Smooth muscle cell (in vitro differentiated cells): ENCODE measurements around the gene CD244. TPM values are rescaled to one million over a fixed set of nuclear protein-coding genes. Genes with fewer than 3 reads are reported as not detected.
"Not testable (repeated sequence)": the region's sequence is repeated elsewhere in the genome, so short reads cannot be mapped to it uniquely, and the experiment has no call there.

Experiments used
- DNase-seq: peaks from one replicate; lab custom pipeline; 2025; ENCODE audit not compliant: unreplicated experiment; lab: John Stamatoyannopoulos, UW
- H2AFZ ChIP-seq: fragments of 200-600 bp; sonication (generic); 2 replicates; pipeline ENCODE4 v1.6.0; 2016; ENCODE audit warnings: antibody characterized with exemption, low read depth, mild to moderate bottlenecking
- H3F3A ChIP-seq: fragments of 200-600 bp; sonication (generic); 2 replicates; pipeline ENCODE4 v1.6.0; 2017; ENCODE audit warnings: antibody characterized with exemption, low read depth
- H3K27ac ChIP-seq: fragments of 200-600 bp; sonication (generic); 2 replicates; pipeline ENCODE4 v1.5.1; 2016; ENCODE audit warnings: low read depth, mild to moderate bottlenecking
- H3K27me3 ChIP-seq: fragments of 200-600 bp; sonication (generic); 2 replicates; pipeline ENCODE4 v1.6.1; 2016; ENCODE audit warnings: low read depth, mild to moderate bottlenecking
- H3K36me3 ChIP-seq: fragments of 200-600 bp; sonication (generic); 2 replicates; pipeline ENCODE4 v1.5.1; 2016; ENCODE audit warnings: low read depth
- H3K4me1 ChIP-seq: fragments of 200-600 bp; sonication (generic); 2 replicates; pipeline ENCODE4 v1.5.1; 2016; ENCODE audit warnings: low read depth
- H3K4me2 ChIP-seq: fragments of 200-600 bp; sonication (generic); 2 replicates; pipeline ENCODE4 v1.6.0; 2016; ENCODE audit warnings: mild to moderate bottlenecking
- H3K4me3 ChIP-seq: fragments of 200-600 bp; sonication (generic); 2 replicates; pipeline ENCODE4 v1.5.1; 2016; ENCODE audit warnings: mild to moderate bottlenecking
- H3K79me2 ChIP-seq: fragments of 200-600 bp; sonication (generic); 2 replicates; pipeline ENCODE4 v1.6.0; 2016; ENCODE audit warnings: low read depth, mild to moderate bottlenecking
- H3K9ac ChIP-seq: fragments of 200-600 bp; sonication (generic); 2 replicates; pipeline ENCODE4 v1.6.0; 2016; ENCODE audit warnings: low read depth
- H3K9me3 ChIP-seq: fragments of 200-600 bp; sonication (generic); replicated peaks from 2 replicates; pipeline ENCODE4 v1.5.1; 2016; ENCODE audit warnings: low read depth
- H4K20me1 ChIP-seq: fragments of 200-600 bp; sonication (generic); 2 replicates; pipeline ENCODE4 v1.6.0; 2016; ENCODE audit warnings: low read depth
- WGBS: methylation state at CpG from one replicate; pipeline ENCODE4 v1.1.7; 2016; ENCODE audit warnings: low lambda C conversion rate; 5-methylcytosine and 5-hydroxymethylcytosine counted together
- polyA plus RNA-seq: library from polyadenylated mRNA; unstranded; fragments of >200 nt; fragmentation: Nextera tagmentation; extraction: Ambion mirVana; gene quantifications from 2 replicates; pipeline ENCODE4 v1.2.1, GENCODE V29; 2016
- total RNA-seq: library from RNA; depleted of rRNA; stranded (reverse); fragments of >200 nt; gene quantifications from 2 replicates; pipeline ENCODE4 v1.2.3, GENCODE V29; 2014
- TF ChIP-seq, protein P1 (sequence below): fragments of 200-600 bp; sonication (generic); IDR thresholded peaks from 2 replicates; pipeline ENCODE4 v1.5.1; 2017; ENCODE audit warnings: borderline replicate concordance, mild to moderate bottlenecking, antibody characterized with exemption; ENCODE audit not compliant: insufficient read depth, poor library complexity, severe bottlenecking

The CD244 gene
- total and polyA plus RNA-seq, 2 experiments from 2014 or later: 0.99 TPM; not detected in 1

DNA sequence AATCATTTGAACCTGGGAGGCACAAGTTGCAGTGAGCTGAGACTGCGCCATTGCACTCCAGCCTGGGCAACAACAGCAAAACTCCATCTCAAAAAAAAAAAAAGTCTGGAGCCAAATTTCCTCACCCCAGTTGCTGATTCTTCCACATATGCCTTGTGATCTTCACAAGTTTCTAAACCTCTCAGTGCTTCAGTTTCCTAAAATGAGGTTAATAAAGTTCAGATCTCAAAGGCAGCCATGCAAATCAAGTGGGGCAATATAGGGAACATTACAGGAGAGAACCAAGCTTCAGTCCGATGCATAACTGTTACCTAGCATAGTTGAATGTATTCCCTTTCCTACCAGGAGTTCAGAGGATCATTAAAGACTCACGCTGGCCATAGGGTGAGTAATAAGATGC, 17.5 kb upstream of the CD244 start:
- DNase-seq: no peak
- no peaks in the 10 kb centered on the region for H3K4me1 ChIP-seq
- TF ChIP-seq, protein P1, sequence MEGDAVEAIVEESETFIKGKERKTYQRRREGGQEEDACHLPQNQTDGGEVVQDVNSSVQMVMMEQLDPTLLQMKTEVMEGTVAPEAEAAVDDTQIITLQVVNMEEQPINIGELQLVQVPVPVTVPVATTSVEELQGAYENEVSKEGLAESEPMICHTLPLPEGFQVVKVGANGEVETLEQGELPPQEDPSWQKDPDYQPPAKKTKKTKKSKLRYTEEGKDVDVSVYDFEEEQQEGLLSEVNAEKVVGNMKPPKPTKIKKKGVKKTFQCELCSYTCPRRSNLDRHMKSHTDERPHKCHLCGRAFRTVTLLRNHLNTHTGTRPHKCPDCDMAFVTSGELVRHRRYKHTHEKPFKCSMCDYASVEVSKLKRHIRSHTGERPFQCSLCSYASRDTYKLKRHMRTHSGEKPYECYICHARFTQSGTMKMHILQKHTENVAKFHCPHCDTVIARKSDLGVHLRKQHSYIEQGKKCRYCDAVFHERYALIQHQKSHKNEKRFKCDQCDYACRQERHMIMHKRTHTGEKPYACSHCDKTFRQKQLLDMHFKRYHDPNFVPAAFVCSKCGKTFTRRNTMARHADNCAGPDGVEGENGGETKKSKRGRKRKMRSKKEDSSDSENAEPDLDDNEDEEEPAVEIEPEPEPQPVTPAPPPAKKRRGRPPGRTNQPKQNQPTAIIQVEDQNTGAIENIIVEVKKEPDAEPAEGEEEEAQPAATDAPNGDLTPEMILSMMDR: no peak

DNA sequence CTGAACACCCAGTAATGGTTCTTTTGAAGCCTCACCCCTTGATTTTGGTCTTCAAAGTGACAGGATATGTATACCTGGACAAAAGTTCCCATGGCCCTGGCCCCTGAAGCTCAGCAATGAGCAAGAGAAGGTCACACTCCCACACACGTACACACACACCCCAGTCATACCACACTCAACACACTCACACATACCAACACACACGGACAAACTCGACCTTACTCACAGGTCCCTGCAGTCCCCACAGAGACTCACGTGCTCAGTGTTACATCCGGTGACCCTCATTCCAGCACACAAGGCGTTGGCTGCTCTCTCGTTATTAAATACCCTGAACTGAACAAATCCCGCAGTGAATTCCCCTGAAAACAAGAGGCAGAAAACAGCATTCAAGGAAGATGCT, 16.4 kb upstream of the CD244 start:
- TF ChIP-seq, protein P1: no peak
- DNase-seq: no peak
- WGBS: 65% methylated on average over 8 of the region's 8 CpGs

More for the DNA sequence above, 17.5 kb upstream of the CD244 start:
- no peaks in the 10 kb centered on the region for H3K9me3 ChIP-seq
- no peak overlapping the region for H3K27ac ChIP-seq
- H3K79me2 ChIP-seq: no peaks in the 10 kb centered on the region
- no peak overlapping the region for H3K9ac ChIP-seq
- no peak overlapping the region for H3K4me3 ChIP-seq
- no peaks in the 10 kb centered on the region for H3K27me3 ChIP-seq
- no peaks in the 10 kb centered on the region for H3K36me3 ChIP-seq
- WGBS: 95% methylated on average over 3 of the region's 3 CpGs
- no peaks in the 10 kb centered on the region for H3F3A ChIP-seq
- no peak overlapping the region for H3K4me2 ChIP-seq
- no peaks in the 10 kb centered on the region for H4K20me1 ChIP-seq
- no peak overlapping the region for H2AFZ ChIP-seq

DNA sequence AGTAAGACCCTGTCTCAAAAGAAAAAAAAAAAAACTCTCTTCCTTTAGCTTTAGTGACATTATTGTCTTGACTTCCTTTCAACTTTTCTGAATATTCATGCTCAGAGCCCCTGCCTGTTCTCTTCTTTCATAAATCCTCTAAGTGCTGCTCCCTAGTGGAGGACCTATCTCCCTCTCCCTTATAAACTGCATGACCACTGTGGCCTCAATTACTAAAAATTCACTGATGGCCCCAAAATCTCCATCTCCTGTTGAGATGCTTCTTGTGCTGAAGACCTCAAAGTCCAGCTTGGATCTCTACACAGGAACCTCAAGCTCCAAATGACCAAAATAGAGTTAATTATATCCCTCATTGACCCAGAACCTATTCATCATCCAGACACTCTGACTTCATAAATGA, 14.5 kb upstream of the CD244 start:
- TF ChIP-seq, protein P1: no peak
- Histone ChIP-seq H3K4me1 (no peaks in the 10 kb centered on the region), H3K36me3 (no peaks in the 10 kb centered on the region), H2AFZ (no peak overlapping the region), H3K9ac (no peak overlapping the region), H3K79me2 (no peaks in the 10 kb centered on the region), H4K20me1 (no peaks in the 10 kb centered on the region), H3K4me2 (no peak overlapping the region), H3K4me3 (no peak overlapping the region), H3K27me3 (no peaks in the 10 kb centered on the region), H3K27ac (no peak overlapping the region), H3K9me3 (no peaks in the 10 kb centered on the region), H3F3A (no peaks in the 10 kb centered on the region)
- no peak for DNase-seq

More for the DNA sequence above, 16.4 kb upstream of the CD244 start:
- Histone ChIP-seq H3K4me3 (no peak overlapping the region), H3K36me3 (no peaks in the 10 kb centered on the region), H3K27ac (no peak overlapping the region), H3K79me2 (no peaks in the 10 kb centered on the region), H2AFZ (no peak overlapping the region), H4K20me1 (no peaks in the 10 kb centered on the region), H3K27me3 (no peaks in the 10 kb centered on the region), H3K4me2 (no peak overlapping the region), H3K4me1 (no peaks in the 10 kb centered on the region), H3F3A (no peaks in the 10 kb centered on the region), H3K9ac (no peak overlapping the region), H3K9me3 (no peaks in the 10 kb centered on the region)

DNA sequence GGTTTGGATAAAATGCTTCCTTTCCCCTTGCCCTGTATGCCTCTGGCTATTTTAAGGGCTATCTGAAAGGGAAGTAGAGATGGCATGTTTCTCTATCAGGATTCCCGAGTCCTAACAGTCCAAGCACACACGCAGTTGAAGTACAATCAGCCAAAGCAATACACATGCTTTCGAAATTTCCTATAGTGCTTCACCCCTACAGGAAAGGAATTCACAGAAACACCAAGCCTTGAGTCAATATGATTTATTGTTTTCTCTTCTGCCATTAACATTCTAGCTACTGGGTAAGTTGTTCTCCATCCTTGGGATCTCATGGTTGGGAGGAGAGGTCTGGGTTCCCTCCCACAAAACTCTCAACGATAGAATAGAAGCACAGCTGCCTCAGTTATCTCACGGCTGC, 13.6 kb upstream of the CD244 start:
- Histone ChIP-seq H3K36me3 (no peaks in the 10 kb centered on the region), H3K4me3 (no peak overlapping the region), H3K9me3 (no peaks in the 10 kb centered on the region), H3F3A (no peaks in the 10 kb centered on the region), H2AFZ (no peak overlapping the region), H3K9ac (no peak overlapping the region), H3K27ac (no peak overlapping the region), H4K20me1 (no peaks in the 10 kb centered on the region), H3K79me2 (no peaks in the 10 kb centered on the region), H3K4me1 (no peaks in the 10 kb centered on the region), H3K4me2 (no peak overlapping the region), H3K27me3 (no peaks in the 10 kb centered on the region)
- TF ChIP-seq, protein P1: no peak
- 90% methylated on average over 5 of the region's 5 CpGs for WGBS
- no peak for DNase-seq

DNA sequence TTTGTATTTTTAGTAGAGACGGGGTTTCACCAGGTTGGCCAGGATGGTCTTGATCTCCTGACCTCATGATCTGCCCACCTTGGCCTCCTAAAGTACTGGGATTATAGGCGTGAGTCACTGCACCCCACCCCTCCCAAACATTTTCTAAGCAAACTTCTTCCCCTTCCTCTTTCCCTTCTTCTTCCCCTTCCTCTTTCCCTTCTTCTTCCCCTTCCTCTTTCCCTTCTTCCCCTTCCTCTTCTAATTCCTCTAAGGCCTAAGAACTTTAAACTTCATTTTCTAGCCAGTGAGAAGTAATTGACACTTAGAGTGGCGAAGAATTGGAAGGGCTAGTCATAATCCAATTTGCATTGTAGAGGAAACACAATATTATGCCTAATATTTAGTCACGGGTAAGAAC, 12.9 kb upstream of the CD244 start:
- not testable (repeated sequence) for H3F3A ChIP-seq, DNase-seq, H3K27me3 ChIP-seq, H3K9ac ChIP-seq, H3K9me3 ChIP-seq, H3K4me3 ChIP-seq, H3K4me2 ChIP-seq, H3K4me1 ChIP-seq, H3K27ac ChIP-seq, H2AFZ ChIP-seq, H3K79me2 ChIP-seq, H3K36me3 ChIP-seq, H4K20me1 ChIP-seq
- 70% methylated on average over 4 of the region's 4 CpGs for WGBS
